WERI-Rb-1 (cell line): ENCODE results near the gene MAP4.

Source experiments
- DNase-seq: peaks from one replicate; pipeline ENCODE4 v3.0.0-alpha.2; 2020
- H3K27ac ChIP-seq: fragments of 250-450 bp; sonication (Bioruptor Pico); 2 replicates; pipeline ENCODE4 v1.5.1; 2020; ENCODE audit warnings: mild to moderate bottlenecking, moderate library complexity
- H3K27me3 ChIP-seq: fragments of 250-450 bp; sonication (Bioruptor Pico); 2 replicates; pipeline ENCODE4 v1.5.1; 2021; ENCODE audit warnings: mild to moderate bottlenecking, low read depth, moderate library complexity; ENCODE audit not compliant: insufficient read depth, severe bottlenecking
- H3K36me3 ChIP-seq: fragments of 250-450 bp; sonication (Bioruptor Pico); 2 replicates; pipeline ENCODE4 v1.5.1; 2020; ENCODE audit warnings: mild to moderate bottlenecking, moderate library complexity
- H3K4me3 ChIP-seq: 2 replicates; pipeline ENCODE4 v1.5.1; 2011; ENCODE audit warnings: low read depth, mild to moderate bottlenecking, control low read depth, low read length
- H3K9me3 ChIP-seq: fragments of 250-450 bp; sonication (Bioruptor Pico); 2 replicates; pipeline ENCODE4 v1.5.1; 2021; ENCODE audit warnings: mild to moderate bottlenecking, moderate library complexity; ENCODE audit not compliant: severe bottlenecking
- TF ChIP-seq, protein P1 (sequence below): IDR thresholded peaks from 2 replicates; pipeline ENCODE4 v1.5.1; 2011; ENCODE audit warnings: low read depth, mild to moderate bottlenecking, control low read depth, inconsistent platforms, low read length

MAP4 gene

DNA sequence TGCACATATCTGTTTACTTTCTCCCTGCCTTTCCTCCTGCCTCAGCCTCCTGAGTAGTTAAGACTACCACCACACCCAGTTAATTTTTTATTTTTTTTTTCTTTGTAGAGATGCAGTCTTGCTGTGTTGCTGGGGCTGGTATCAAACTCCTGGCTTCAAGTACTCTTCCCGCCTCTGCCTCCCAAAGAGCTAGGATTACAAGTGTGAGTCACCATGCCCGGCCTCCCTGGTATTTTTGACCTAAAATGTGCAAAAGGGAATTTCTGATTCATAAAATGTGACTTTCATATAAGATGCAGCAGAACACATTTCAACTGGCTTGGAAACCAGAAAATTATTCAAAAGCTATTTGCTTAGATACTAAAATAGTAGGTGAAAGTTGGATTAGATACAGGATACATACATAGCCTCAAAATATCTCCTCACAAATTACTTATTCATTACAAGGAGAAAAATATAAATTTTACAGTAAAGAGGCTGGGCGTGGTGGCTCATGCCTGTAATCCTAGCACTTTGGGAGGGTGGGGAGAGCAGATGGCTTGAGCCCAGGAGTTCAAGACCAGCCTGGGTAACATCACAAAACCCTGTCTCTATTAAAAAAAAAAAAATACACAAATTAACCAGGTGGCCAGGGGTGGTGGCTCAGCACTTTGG lies 32.0 kb downstream of the MAP4 start:
- no peaks in the 10 kb centered on the region for H3K27me3 ChIP-seq
- no peak overlapping the region for H3K4me3 ChIP-seq
- no peaks in the 10 kb centered on the region for H3K9me3 ChIP-seq
- H3K27ac ChIP-seq = no peak overlapping the region
- TF ChIP-seq, protein P1, sequence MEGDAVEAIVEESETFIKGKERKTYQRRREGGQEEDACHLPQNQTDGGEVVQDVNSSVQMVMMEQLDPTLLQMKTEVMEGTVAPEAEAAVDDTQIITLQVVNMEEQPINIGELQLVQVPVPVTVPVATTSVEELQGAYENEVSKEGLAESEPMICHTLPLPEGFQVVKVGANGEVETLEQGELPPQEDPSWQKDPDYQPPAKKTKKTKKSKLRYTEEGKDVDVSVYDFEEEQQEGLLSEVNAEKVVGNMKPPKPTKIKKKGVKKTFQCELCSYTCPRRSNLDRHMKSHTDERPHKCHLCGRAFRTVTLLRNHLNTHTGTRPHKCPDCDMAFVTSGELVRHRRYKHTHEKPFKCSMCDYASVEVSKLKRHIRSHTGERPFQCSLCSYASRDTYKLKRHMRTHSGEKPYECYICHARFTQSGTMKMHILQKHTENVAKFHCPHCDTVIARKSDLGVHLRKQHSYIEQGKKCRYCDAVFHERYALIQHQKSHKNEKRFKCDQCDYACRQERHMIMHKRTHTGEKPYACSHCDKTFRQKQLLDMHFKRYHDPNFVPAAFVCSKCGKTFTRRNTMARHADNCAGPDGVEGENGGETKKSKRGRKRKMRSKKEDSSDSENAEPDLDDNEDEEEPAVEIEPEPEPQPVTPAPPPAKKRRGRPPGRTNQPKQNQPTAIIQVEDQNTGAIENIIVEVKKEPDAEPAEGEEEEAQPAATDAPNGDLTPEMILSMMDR = no peak
- no peak for DNase-seq
- H3K36me3 ChIP-seq = no peaks in the 10 kb centered on the region; the same call in 1 of the 2 replicates

DNA sequence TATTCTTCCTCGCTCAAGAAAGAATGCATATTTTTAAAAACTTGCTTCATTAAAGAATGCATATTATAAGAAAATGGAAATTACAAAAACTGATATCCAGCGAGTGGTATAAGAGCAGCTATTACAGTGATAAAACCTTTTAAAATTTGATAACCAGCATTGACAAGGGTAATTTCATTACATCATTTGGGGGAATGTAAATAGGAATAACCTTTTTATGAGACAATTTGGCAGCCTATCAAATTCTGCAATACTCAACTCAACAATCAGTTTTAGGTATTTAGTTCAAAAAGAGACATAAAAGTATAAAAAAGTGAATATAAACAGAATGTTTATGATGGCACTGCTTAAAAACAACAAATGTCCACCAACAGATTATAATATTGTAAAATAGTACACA lies 35.4 kb downstream of the MAP4 start:
- Histone ChIP-seq H3K27me3 (no peaks in the 10 kb centered on the region), H3K36me3 (no peaks in the 10 kb centered on the region; the same call in 1 of the 2 replicates), H3K4me3 (no peak overlapping the region), H3K9me3 (no peaks in the 10 kb centered on the region), H3K27ac (no peak overlapping the region)
- TF ChIP-seq, protein P1 = no peak
- no peak for DNase-seq

DNA sequence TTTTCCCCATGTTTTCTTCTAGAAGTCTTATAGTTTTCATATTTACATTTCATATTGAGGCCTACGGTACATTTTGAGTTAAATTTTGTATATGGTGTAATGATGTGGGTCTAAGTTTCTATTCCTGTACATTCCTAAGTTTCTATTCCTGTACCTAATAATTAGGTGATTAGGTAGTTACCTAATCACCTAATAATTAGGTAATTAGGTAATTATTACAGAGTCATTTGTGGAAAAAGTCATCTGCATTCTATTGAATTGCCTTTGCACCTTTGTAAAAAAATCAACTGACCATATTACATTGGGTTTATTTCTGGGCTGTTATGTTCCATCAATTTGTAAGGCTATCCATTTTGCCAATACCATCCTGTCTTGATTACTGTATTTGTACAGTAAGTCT lies 37.1 kb downstream of the MAP4 start:
- Histone ChIP-seq H3K27me3 (no peaks in the 10 kb centered on the region), H3K36me3 (no peaks in the 10 kb centered on the region; the same call in 1 of the 2 replicates), H3K4me3 (no peak overlapping the region), H3K27ac (no peak overlapping the region), H3K9me3 (no peaks in the 10 kb centered on the region)
- no peak for DNase-seq
- TF ChIP-seq, protein P1 = no peak

DNA sequence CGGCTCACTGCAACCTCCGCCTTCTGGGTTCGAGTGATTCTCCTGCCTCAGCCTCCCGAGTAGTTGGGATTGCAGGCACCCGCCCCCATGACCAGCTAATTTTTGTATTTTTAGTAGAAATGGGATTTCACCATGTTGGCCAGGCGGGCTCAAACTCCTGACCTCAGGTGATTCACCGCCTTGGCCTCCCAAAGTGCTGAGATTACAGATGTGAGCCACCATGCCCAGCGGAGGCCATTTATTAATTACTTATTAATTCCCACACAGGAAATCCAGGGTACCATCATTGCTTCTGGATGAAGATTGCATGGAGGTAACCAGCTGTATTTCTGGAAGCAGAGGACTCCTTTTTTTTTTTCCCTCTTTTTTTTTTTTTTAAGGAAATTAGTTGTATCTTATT lies 37.8 kb downstream of the MAP4 start:
- TF ChIP-seq, protein P1 = no peak
- no peak for DNase-seq
- no peaks in the 10 kb centered on the region for H3K27me3 ChIP-seq
- no peaks in the 10 kb centered on the region; the same call in 1 of the 2 replicates for H3K36me3 ChIP-seq
- H3K27ac ChIP-seq = no peak overlapping the region
- H3K4me3 ChIP-seq = no peak overlapping the region
- H3K9me3 ChIP-seq = no peaks in the 10 kb centered on the region

DNA sequence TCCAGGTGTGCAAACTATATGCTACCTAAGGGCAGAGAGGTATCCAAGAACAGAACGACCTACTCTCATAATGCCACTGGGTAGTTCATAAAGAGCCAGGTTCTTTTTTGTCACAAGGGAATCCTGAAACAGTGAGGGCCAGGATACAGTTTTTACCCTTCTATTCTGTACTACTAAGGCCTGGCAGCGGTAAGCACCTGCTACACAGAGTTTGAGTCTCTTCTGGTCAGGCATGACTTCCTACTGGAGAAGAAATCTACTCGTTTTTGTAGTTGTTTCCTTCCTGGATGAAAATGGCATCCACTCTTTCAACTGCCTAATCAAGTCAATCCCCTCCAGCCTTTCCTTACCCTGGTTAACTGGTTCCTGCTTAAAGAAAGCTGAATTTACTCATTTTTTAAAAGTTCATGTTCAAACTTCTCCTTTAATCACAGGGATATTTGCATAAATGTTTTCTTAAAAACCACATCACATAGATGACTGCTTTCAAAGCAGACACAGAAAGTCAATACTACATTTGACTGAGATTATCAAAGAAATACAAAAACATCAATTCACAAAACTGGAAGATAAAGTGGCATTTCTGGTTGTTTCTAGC lies 40.0 kb downstream of the MAP4 start:
- H3K9me3 ChIP-seq = no peaks in the 10 kb centered on the region
- H3K36me3 ChIP-seq = no peaks in the 10 kb centered on the region; the same call in 1 of the 2 replicates
- no peak for DNase-seq
- H3K27me3 ChIP-seq = no peaks in the 10 kb centered on the region
- no peak overlapping the region for H3K27ac ChIP-seq
- no peak overlapping the region for H3K4me3 ChIP-seq
- TF ChIP-seq, protein P1 = no peak
